ENCODE data around the gene FSTL1.

FSTL1 gene

DNA sequence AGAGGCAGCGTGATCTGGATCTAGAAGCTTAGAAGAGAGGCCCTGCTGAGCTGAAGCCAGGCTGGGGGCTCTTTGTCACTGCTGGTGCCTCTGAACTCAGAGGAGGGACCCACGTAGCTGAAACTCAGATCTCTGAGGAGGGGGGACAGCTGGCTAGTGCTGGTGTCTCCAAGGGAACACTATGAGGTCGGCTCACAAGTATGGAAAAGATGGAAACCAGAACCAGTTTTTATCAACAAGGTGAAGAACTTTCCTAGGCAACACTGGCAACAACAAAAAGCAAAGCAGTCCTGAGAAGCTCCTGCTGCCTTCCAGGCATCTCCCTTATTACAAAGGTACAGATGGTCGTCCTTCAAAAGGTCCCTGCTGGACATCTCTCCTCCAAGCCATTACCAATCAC is 27.0 kb upstream of the FSTL1 start:
- no peaks in the 10 kb centered on the region for H3K4me1 ChIP-seq (ENCODE audit: control insufficient read depth, insufficient read depth, low read length)
- no peaks in the 10 kb centered on the region for H3K36me3 ChIP-seq (ENCODE audit: control insufficient read depth, insufficient read depth, low read length)
- no peaks in the 10 kb centered on the region for H3K9me3 ChIP-seq (ENCODE audit: control insufficient read depth, low read length)
- no peak overlapping the region for H3K4me3 ChIP-seq (ENCODE audit: low read length)
- H3K27me3 ChIP-seq (ENCODE audit: control insufficient read depth, insufficient read depth, low read length): no peaks in the 10 kb centered on the region
- no peak overlapping the region for H3K9ac ChIP-seq (ENCODE audit: low read length)

DNA sequence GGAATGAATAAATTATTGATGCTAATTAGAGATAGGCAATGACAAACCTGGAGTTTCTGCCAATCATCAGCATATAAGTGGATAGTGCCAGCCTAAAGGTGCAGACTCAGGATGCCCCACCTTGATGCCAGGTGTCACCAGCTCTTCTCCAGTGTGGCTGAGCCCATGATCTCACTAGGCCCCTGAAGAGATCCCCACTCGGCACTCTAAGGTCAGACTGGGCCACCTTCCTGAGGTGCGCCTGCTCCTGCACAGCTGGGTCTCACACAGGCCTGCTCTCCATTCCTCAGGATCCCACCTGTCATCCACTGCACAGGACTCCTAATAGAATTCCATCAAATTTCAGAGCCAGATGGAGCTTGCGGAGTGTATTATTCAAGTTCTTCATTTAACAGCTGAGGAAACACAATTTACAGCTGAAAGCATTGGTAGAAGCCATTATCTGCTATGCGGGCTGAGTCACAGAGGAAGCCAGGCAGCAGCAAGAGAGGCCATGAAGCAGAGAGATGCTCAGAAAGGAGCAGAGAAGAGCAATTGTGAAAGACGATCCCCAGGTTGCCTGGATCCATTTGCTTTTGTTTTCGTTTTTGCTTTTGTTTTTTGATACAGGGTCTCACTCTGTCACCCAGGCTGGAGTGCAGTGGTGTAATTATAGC is 25.1 kb upstream of the FSTL1 start:
- Histone ChIP-seq H3K9ac (ENCODE audit: low read length) (no peak overlapping the region), H3K9me3 (ENCODE audit: control insufficient read depth, low read length) (no peaks in the 10 kb centered on the region), H3K4me1 (ENCODE audit: control insufficient read depth, insufficient read depth, low read length) (no peaks in the 10 kb centered on the region), H3K36me3 (ENCODE audit: control insufficient read depth, insufficient read depth, low read length) (no peaks in the 10 kb centered on the region), H3K27me3 (ENCODE audit: control insufficient read depth, insufficient read depth, low read length) (no peaks in the 10 kb centered on the region), H3K4me3 (ENCODE audit: low read length) (no peak overlapping the region)

DNA sequence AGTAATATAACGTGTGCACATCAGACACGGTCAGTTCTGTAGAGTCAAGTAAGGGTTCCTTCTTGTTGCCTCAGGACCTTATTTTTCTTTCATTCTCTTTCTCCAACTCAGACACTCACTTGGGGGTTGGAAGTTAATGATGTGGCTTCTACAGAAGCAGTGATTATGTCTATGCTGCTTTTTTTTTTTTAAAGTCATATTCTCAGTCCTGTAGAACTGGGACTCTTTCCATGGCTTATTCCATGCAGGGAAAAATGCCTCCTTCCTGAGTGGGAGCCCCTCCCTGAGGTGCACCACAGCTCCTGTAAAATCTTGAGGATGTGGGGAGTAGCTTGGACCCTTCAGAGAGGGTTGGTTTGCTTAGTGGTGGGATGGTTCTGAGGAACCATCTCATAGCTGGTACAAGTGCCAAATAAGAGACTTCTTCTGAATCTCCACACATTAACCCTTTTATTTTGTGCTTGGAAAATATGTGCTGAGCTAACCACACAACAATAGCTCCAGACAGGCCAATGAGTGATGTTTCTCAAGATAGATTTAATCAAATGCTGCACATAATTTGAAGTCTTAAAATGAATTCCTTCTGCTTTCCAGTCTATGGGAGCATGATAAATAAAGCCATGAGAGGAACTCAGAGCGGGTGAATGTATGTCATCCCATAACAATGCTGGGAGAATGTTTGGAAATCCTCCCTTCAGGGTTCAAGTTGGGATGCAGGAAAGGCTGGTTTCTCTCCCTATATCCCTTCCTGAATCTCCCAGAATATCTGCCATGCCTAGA is 23.3 kb upstream of the FSTL1 start:
- Histone ChIP-seq H3K36me3 (ENCODE audit: control insufficient read depth, insufficient read depth, low read length) (no peaks in the 10 kb centered on the region), H3K9ac (ENCODE audit: low read length) (no peak overlapping the region), H3K4me3 (ENCODE audit: low read length) (no peak overlapping the region), H3K27me3 (ENCODE audit: control insufficient read depth, insufficient read depth, low read length) (no peaks in the 10 kb centered on the region), H3K4me1 (ENCODE audit: control insufficient read depth, insufficient read depth, low read length) (no peaks in the 10 kb centered on the region), H3K9me3 (ENCODE audit: control insufficient read depth, low read length) (no peaks in the 10 kb centered on the region)

DNA sequence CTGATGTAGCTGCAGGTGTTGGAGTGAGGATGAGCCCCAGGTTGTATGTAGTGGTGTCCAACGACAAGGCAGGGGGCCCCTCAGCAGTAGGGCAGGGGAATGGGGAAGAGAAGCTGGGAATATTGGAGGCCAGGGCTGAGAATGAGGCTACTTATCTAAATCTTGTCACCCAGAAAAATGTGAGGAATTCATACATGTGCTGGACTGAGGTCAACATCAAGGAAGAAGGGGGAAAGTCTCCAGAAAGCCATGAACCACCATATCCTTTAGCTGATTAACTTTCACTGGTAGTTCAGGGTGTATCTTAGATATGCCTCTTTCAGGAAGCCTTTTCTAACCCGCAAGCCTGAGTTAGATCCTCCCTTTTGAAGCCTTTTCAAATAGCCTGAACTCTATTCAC is 22.6 kb upstream of the FSTL1 start:
- Histone ChIP-seq H3K27me3 (ENCODE audit: control insufficient read depth, insufficient read depth, low read length) (no peaks in the 10 kb centered on the region), H3K4me3 (ENCODE audit: low read length) (no peak overlapping the region), H3K9ac (ENCODE audit: low read length) (no peak overlapping the region), H3K36me3 (ENCODE audit: control insufficient read depth, insufficient read depth, low read length) (no peaks in the 10 kb centered on the region), H3K4me1 (ENCODE audit: control insufficient read depth, insufficient read depth, low read length) (no peaks in the 10 kb centered on the region), H3K9me3 (ENCODE audit: control insufficient read depth, low read length) (no peaks in the 10 kb centered on the region)

DNA sequence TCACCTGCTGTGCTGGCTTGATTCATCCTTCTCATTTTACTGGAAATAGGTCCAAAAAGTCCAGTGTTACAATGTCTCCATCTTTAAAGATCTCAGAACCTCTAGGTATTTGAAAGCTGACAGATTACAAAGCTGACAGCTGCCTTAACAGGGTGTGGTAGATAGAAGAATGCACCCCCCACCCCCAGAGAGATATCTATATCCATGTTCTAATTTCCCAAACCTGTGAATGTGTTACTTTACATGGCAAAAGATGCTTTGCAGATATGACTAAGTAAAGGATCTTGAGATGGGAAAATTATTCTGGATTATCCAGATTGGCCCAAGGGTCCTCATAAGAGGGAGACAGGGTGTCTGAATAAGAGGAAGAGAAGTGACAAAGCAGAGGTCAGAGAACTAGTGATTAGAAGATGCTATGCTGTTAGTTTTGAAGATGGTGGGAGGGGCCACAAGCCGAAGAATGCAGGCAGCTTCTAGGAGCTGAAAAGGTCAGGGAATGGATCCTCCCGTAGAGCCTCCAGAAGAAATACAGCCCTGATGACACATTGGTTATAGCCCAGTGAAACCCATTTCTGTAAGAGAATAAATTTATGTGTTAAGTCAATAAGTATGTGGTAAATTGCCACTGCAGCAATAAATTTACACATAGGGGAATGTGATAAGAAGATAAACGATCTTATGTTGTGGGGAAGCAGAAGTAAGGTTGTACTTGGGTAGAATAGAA is 21.5 kb upstream of the FSTL1 start:
- Histone ChIP-seq H3K4me3 (ENCODE audit: low read length) (no peak overlapping the region), H3K36me3 (ENCODE audit: control insufficient read depth, insufficient read depth, low read length) (no peaks in the 10 kb centered on the region), H3K9ac (ENCODE audit: low read length) (no peak overlapping the region), H3K4me1 (ENCODE audit: control insufficient read depth, insufficient read depth, low read length) (no peaks in the 10 kb centered on the region), H3K27me3 (ENCODE audit: control insufficient read depth, insufficient read depth, low read length) (no peaks in the 10 kb centered on the region), H3K9me3 (ENCODE audit: control insufficient read depth, low read length) (no peaks in the 10 kb centered on the region)

DNA sequence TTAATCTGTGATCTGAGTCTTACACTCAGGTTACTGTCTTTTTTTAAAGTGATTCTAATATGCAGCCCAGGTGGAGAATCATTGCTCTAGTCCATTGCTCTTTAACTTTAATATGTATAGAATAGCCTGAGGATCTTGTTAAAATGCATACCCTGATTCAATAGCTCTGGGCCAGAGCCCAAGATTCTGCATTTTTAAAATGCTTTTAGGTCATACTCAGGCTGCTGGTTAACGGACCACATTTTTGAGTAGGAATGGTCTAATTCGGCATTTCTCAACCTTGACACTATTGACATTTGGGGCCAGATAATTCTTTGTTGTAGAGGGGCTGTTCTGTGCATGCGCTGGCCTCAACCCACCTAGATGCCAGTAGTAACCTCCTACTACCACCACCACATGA is 20.9 kb upstream of the FSTL1 start:
- Histone ChIP-seq H3K9ac (ENCODE audit: low read length) (no peak overlapping the region), H3K27me3 (ENCODE audit: control insufficient read depth, insufficient read depth, low read length) (no peaks in the 10 kb centered on the region), H3K4me3 (ENCODE audit: low read length) (no peak overlapping the region), H3K4me1 (ENCODE audit: control insufficient read depth, insufficient read depth, low read length) (no peaks in the 10 kb centered on the region), H3K36me3 (ENCODE audit: control insufficient read depth, insufficient read depth, low read length) (no peaks in the 10 kb centered on the region), H3K9me3 (ENCODE audit: control insufficient read depth, low read length) (no peaks in the 10 kb centered on the region)

DNA sequence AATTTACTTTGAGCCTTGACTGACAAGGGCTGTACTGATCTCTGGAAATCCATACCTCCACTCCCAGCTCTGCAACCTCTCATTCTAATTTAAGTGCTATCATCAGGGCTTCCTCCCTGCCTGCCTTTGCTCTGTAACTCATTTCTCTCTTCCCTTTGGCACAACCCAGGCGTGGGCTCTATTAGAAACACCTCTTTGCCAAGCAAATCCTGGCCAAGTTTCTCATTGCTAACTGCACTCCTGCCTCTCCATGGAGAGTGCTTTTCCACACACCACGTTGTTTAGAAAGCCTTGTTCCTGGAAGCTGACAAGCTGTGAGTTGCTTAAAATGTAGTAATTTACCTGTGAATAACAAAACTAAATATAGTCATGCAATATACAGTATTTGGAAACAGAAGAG is 20.1 kb upstream of the FSTL1 start:
- Histone ChIP-seq H3K4me1 (ENCODE audit: control insufficient read depth, insufficient read depth, low read length) (no peaks in the 10 kb centered on the region), H3K36me3 (ENCODE audit: control insufficient read depth, insufficient read depth, low read length) (no peaks in the 10 kb centered on the region), H3K9ac (ENCODE audit: low read length) (no peak overlapping the region), H3K9me3 (ENCODE audit: control insufficient read depth, low read length) (no peaks in the 10 kb centered on the region), H3K4me3 (ENCODE audit: low read length) (no peak overlapping the region), H3K27me3 (ENCODE audit: control insufficient read depth, insufficient read depth, low read length) (no peaks in the 10 kb centered on the region)

DNA sequence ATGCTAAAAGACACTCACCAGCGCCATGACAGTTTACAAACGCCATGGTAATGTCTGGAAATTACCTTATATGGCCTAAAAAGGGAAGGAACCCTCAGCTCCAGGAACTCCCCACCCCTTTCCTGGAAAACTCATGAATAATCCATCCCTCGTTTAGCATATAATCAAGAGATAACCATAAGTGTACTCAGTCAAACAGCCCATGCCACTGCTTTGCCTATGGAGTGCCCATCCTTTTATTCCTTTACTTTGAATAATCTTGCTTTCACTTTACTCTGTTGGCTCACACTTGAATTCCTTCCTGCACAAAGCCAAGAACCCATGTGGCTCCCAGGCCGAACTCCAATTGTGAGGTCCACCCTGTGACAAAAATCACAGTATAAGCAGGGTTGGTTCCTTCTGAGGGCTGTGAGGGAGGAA is 19.1 kb upstream of the FSTL1 start:
- no peaks in the 10 kb centered on the region for H3K27me3 ChIP-seq (ENCODE audit: control insufficient read depth, insufficient read depth, low read length)

DNA sequence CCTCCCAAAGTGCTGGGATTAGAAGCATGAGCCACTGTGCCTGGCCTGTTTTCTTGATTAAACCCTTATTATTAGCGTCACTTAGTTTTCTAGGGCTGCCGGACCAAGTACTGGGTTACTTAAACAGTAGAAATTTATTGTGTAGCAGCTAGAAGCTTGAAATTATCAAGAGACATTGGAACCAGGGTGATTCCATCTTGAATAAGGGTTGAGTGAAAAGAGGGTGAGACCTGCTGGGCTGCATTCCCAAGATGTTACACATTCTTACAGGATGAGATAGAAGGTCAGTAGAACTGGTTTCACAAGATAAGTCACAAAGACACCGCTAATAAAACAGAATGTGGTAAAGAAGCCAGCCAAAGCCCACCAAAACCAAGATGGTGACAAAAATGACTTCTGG is 18.6 kb upstream of the FSTL1 start:
- no peaks in the 10 kb centered on the region for H3K27me3 ChIP-seq (ENCODE audit: control insufficient read depth, insufficient read depth, low read length)
- H3K9me3 ChIP-seq (ENCODE audit: control insufficient read depth, low read length): no peaks in the 10 kb centered on the region
- H3K9ac ChIP-seq (ENCODE audit: low read length): no peak overlapping the region
- no peak overlapping the region for H3K4me3 ChIP-seq (ENCODE audit: low read length)
- H3K36me3 ChIP-seq (ENCODE audit: control insufficient read depth, insufficient read depth, low read length): no peaks in the 10 kb centered on the region
- H3K4me1 ChIP-seq (ENCODE audit: control insufficient read depth, insufficient read depth, low read length): no peaks in the 10 kb centered on the region

More for the DNA sequence above, 19.1 kb upstream of the FSTL1 start:
- Histone ChIP-seq H3K4me1 (ENCODE audit: control insufficient read depth, insufficient read depth, low read length) (no peaks in the 10 kb centered on the region), H3K9me3 (ENCODE audit: control insufficient read depth, low read length) (no peaks in the 10 kb centered on the region), H3K36me3 (ENCODE audit: control insufficient read depth, insufficient read depth, low read length) (no peaks in the 10 kb centered on the region), H3K9ac (ENCODE audit: low read length) (no peak overlapping the region), H3K4me3 (ENCODE audit: low read length) (no peak overlapping the region)

DNA sequence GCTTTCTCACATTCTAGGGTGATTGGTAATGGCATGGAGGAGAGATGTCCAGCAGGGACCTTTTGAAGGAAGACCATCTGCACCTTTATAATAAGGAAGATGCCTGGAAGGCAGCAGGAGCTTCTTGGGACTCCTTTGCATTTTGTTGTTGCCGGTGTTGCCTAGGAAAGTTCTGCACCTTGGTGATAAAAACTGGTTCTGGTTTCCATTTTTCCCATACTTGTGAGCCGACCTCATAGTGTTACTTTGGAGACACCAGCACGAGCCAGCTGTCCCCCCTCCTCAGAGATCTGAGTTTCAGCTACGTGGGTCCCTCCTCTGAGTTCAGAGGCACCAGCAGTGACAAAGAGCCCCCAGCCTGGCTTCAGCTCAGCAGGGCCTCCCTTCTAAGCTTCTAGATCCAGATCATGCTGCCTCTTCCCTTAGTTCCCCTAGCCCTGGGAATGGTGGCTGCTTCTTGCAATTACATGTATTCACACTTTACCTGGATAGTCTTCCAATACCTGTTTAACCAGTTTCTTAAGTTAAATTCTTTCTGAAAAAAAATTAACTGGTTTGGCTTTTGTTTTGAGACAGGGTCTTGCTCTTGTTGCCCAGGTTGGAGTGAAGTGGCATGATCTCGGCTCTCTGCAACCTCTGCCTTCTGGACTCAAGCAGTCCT is 18.0 kb upstream of the FSTL1 start:
- no peaks in the 10 kb centered on the region for H3K36me3 ChIP-seq (ENCODE audit: control insufficient read depth, insufficient read depth, low read length)
- H3K9me3 ChIP-seq (ENCODE audit: control insufficient read depth, low read length): no peaks in the 10 kb centered on the region
- no peak overlapping the region for H3K9ac ChIP-seq (ENCODE audit: low read length)
- H3K27me3 ChIP-seq (ENCODE audit: control insufficient read depth, insufficient read depth, low read length): no peaks in the 10 kb centered on the region
- no peak overlapping the region for H3K4me3 ChIP-seq (ENCODE audit: low read length)
- H3K4me1 ChIP-seq (ENCODE audit: control insufficient read depth, insufficient read depth, low read length): no peaks in the 10 kb centered on the region

DNA sequence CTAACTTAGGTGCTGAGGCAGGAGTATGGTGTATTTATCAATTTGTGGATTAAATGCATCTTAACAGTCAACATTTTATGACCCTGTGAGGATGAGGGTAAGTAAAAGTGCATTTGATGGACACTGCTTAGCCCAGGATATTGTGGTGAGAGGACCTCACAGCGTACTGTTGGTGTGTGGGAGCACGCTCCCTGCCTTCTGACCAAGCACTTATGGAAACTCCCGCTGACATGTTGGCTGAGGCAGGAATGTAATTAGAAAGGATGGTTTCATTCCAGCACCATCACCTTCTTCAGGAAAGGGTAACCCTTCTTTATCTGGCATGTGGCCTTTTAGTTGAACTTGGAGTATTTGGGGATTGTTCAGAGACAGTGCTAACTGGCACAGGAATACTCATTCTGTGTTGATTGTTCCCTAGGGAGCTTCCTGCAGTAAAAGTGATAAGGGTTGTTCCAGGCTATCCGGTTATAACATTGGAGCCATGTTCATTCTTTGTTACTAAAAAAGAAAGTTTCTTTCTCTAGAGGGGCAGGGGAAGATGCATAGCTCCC is 11.7 kb upstream of the FSTL1 start:
- no peaks in the 10 kb centered on the region for H3K27me3 ChIP-seq (ENCODE audit: control insufficient read depth, insufficient read depth, low read length)
- H3K9me3 ChIP-seq (ENCODE audit: control insufficient read depth, low read length): no peaks in the 10 kb centered on the region
- H3K36me3 ChIP-seq (ENCODE audit: control insufficient read depth, insufficient read depth, low read length): no peaks in the 10 kb centered on the region
- H3K4me3 ChIP-seq (ENCODE audit: low read length): no peak overlapping the region
- no peaks in the 10 kb centered on the region for H3K4me1 ChIP-seq (ENCODE audit: control insufficient read depth, insufficient read depth, low read length)
- H3K9ac ChIP-seq (ENCODE audit: low read length): no peak overlapping the region
